Caco-2 (cell line): ENCODE measurements around the gene POLR2H. TPM values are rescaled to one million over a fixed set of nuclear protein-coding genes. Genes with fewer than 3 reads are reported as not detected.

Experiments used
- BruUV-seq: library from RNA; stranded (reverse); fragments of 400-500 nt; replicated peaks from 2 replicates; lab custom pipeline; 2021; lab: Mats Ljungman, UMichigan
- CTCF ChIA-PET: fragments of 300-600 bp; sonication (Branson Sonifier 250); formaldehyde crosslinking; loops from one replicate; lab custom pipeline; 2022; ENCODE audit warnings: antibody characterized with exemption; lab: Charles Lee
- POLR2A ChIA-PET: fragments of 300-600 bp; sonication (Branson Sonifier 250); formaldehyde crosslinking; loops from one replicate; lab custom pipeline; 2022; ENCODE audit warnings: antibody characterized with exemption; lab: Charles Lee
- DNase-seq, 2 experiments: peaks; one replicate each; pipeline versions ENCODE4 v3.0.0 to v3.0.0-alpha.2; 2020 to 2022
- H3K27me3 ChIP-seq: replicated peaks from 2 replicates; pipeline ENCODE4 v1.6.0; 2011; ENCODE audit warnings: low read length; ENCODE audit not compliant: control insufficient read depth, insufficient read depth
- H3K36me3 ChIP-seq: 2 replicates; pipeline ENCODE4 v1.5.1; 2011; ENCODE audit warnings: low read length; ENCODE audit not compliant: control insufficient read depth, insufficient read depth
- H3K4me1 ChIP-seq: fragments of 250-450 bp; sonication (Bioruptor Pico); 2 replicates; pipeline ENCODE4 v1.5.1; 2020; ENCODE audit warnings: mild to moderate bottlenecking
- H3K4me3 ChIP-seq: 2 replicates; pipeline ENCODE4 v1.5.1; 2011; ENCODE audit warnings: low read depth, mild to moderate bottlenecking, control low read depth, low read length
- H3K9me3 ChIP-seq: fragments of 250-450 bp; sonication (Bioruptor Pico); 2 replicates; pipeline ENCODE4 v1.5.1; 2020; ENCODE audit warnings: mild to moderate bottlenecking, moderate library complexity
- H3K27ac Mint-ChIP-seq: one replicate; pipeline ENCODE4 v1.8.0; 2022; ENCODE audit warnings: mixed read lengths; ENCODE audit not compliant: unreplicated experiment
- H3K27me3 Mint-ChIP-seq: one replicate; pipeline ENCODE4 v1.8.0; 2022; ENCODE audit warnings: mixed read lengths; ENCODE audit not compliant: insufficient read depth, unreplicated experiment
- H3K36me3 Mint-ChIP-seq: one replicate; pipeline ENCODE4 v1.8.0; 2022; ENCODE audit warnings: mild to moderate bottlenecking, mixed read lengths; ENCODE audit not compliant: insufficient read depth, unreplicated experiment
- H3K4me1 Mint-ChIP-seq: one replicate; pipeline ENCODE4 v1.8.0; 2022; ENCODE audit warnings: low read depth, mixed read lengths; ENCODE audit not compliant: unreplicated experiment
- H3K4me3 Mint-ChIP-seq: one replicate; pipeline ENCODE4 v1.8.0; 2022; ENCODE audit warnings: mild to moderate bottlenecking, moderate library complexity, mixed read lengths; ENCODE audit not compliant: unreplicated experiment
- H3K9me3 Mint-ChIP-seq: one replicate; pipeline ENCODE4 v1.8.0; 2022; ENCODE audit warnings: mixed read lengths; ENCODE audit not compliant: unreplicated experiment
- intact Hi-C: fragments of 100-400 bp; cut with micrococcal nuclease; formaldehyde crosslinking; loops from one replicate; pipeline ENCODE4 v1.10.0; 2022; ENCODE audit not compliant: unreplicated experiment
- total RNA-seq: library from RNA; stranded (reverse); gene quantifications from 2 replicates; pipeline ENCODE4 v1.2.3, GENCODE V29; 2022
- TF ChIP-seq, protein P1 (sequence below), 2 experiments: fragments of 200-600 bp in 1 of 2; IDR thresholded peaks; 1 replicate in 1 of 2; 2 replicates in 1 of 2; pipeline versions ENCODE4 v1.5.1 to v1.8.0; 2011 to 2022; ENCODE audit warnings: antibody characterized with exemption in 1 of 2, control low read depth in 1 of 2, inconsistent platforms in 1 of 2, low read depth in 1 of 2, low read length in 1 of 2, mild to moderate bottlenecking in 1 of 2, moderate library complexity in 1 of 2; ENCODE audit not compliant: insufficient read depth in 1 of 2, severe bottlenecking in 1 of 2, unreplicated experiment in 1 of 2

POLR2H gene
- total RNA-seq, 1 experiment from 2014 or later = 101 TPM

GRCh38 chr3:184351511-184352148, 9.9 kb upstream of the POLR2H start:
- peaks cover 26% of the 10 kb centered on the region for H3K36me3 Mint-ChIP-seq
- no peaks in the 10 kb centered on the region for H3K27me3 Mint-ChIP-seq
- H3K4me3 Mint-ChIP-seq = no peak overlapping the region
- BruUV-seq = no TSS peak
- no peak overlapping the region for H3K27ac Mint-ChIP-seq
- Histone ChIP-seq H3K4me1 (no peaks in the 10 kb centered on the region), H3K36me3 (peaks cover 1% of the 10 kb centered on the region; the same call in 1 of the 2 replicates), H3K9me3 (no peaks in the 10 kb centered on the region), H3K4me3 (no peak overlapping the region), H3K27me3 (no peaks in the 10 kb centered on the region)
- no peak for DNase-seq
- no peaks in the 10 kb centered on the region for H3K9me3 Mint-ChIP-seq
- no peaks in the 10 kb centered on the region for H3K4me1 Mint-ChIP-seq
- ChIA-PET CTCF (interaction anchor here (1.6 kb wide), 1 partner anchor 10 kb away, joined by 5 read pairs; the partner anchor contains the start of genes CLCN2 and POLR2H), POLR2A (interaction anchor here (0.6 to 1.4 kb wide), 2 partner anchors 11 to 15 kb away, joined by 5 to 7 read pairs; no protein-coding TSS in a partner anchor)
- intact Hi-C loops = no loop called here
- TF ChIP-seq, protein P1, sequence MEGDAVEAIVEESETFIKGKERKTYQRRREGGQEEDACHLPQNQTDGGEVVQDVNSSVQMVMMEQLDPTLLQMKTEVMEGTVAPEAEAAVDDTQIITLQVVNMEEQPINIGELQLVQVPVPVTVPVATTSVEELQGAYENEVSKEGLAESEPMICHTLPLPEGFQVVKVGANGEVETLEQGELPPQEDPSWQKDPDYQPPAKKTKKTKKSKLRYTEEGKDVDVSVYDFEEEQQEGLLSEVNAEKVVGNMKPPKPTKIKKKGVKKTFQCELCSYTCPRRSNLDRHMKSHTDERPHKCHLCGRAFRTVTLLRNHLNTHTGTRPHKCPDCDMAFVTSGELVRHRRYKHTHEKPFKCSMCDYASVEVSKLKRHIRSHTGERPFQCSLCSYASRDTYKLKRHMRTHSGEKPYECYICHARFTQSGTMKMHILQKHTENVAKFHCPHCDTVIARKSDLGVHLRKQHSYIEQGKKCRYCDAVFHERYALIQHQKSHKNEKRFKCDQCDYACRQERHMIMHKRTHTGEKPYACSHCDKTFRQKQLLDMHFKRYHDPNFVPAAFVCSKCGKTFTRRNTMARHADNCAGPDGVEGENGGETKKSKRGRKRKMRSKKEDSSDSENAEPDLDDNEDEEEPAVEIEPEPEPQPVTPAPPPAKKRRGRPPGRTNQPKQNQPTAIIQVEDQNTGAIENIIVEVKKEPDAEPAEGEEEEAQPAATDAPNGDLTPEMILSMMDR (IDR thresholded peaks at IDR 0.05; ENCODE audit: insufficient read depth in 1 of 2, low read depth in 1 of 2, low read length in 1 of 2, severe bottlenecking in 1 of 2, unreplicated experiment in 1 of 2) = no peak

DNA sequence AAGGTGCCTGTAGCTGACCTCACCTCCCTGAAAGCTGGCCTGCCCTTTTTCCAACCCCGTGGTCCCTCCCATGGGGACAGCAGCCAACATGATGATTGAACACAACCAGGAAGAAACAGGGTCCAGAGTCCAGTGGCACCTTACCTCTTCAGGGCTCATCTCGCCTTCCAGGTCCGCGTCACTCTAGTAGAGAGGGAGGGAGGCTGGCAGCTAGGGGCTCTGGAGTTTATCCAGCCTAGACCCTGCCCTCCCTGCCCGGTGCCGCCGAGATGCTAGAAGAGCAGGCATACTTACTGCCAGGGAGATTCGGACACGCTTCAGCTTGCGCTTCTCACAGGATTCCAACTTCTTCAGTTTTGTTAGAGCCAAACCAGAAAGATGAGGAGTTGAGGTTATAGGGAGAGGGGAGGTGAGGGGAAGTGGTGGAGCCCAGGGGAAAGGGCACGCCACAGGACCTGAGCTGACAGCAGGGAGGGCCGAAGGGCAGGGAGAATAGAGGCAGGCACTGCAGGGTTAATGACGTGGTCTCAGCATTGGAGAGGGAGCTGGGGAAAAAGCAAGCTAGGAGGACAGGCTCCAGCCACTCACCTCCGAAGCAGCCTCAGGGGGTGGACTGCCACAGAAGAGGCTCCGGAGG, 9.2 kb upstream of the POLR2H start:
- ChIA-PET CTCF (interaction anchor here (1.6 kb wide), 1 partner anchor 10 kb away, joined by 5 read pairs; the partner anchor contains the start of genes CLCN2 and POLR2H), POLR2A (no interaction called here)
- no peak for DNase-seq
- Mint-ChIP-seq H3K27ac (no peak overlapping the region), H3K4me1 (no peaks in the 10 kb centered on the region), H3K27me3 (no peaks in the 10 kb centered on the region), H3K36me3 (peaks cover 26% of the 10 kb centered on the region), H3K4me3 (no peak overlapping the region), H3K9me3 (no peaks in the 10 kb centered on the region)
- intact Hi-C loops = no loop called here
- Histone ChIP-seq H3K36me3 (peaks cover 1% of the 10 kb centered on the region; the same call in 1 of the 2 replicates), H3K4me1 (no peaks in the 10 kb centered on the region), H3K4me3 (no peak overlapping the region), H3K27me3 (no peaks in the 10 kb centered on the region), H3K9me3 (no peaks in the 10 kb centered on the region)
- TF ChIP-seq, protein P1 (IDR thresholded peaks at IDR 0.05; ENCODE audit: insufficient read depth in 1 of 2, low read depth in 1 of 2, low read length in 1 of 2, severe bottlenecking in 1 of 2, unreplicated experiment in 1 of 2) = no peak
- BruUV-seq = no TSS peak

GRCh38 chr3:184352897-184353545, 8.5 kb upstream of the POLR2H start:
- Mint-ChIP-seq H3K27ac (no peak overlapping the region), H3K36me3 (peaks cover 26% of the 10 kb centered on the region), H3K27me3 (no peaks in the 10 kb centered on the region), H3K4me3 (no peak overlapping the region), H3K4me1 (no peaks in the 10 kb centered on the region), H3K9me3 (no peaks in the 10 kb centered on the region)
- Histone ChIP-seq H3K36me3 (peaks cover 1% of the 10 kb centered on the region; the same call in 1 of the 2 replicates), H3K4me1 (no peaks in the 10 kb centered on the region), H3K9me3 (no peaks in the 10 kb centered on the region), H3K4me3 (no peak overlapping the region), H3K27me3 (no peaks in the 10 kb centered on the region)
- BruUV-seq = no TSS peak
- TF ChIP-seq, protein P1 (IDR thresholded peaks at IDR 0.05; ENCODE audit: insufficient read depth in 1 of 2, low read depth in 1 of 2, low read length in 1 of 2, severe bottlenecking in 1 of 2, unreplicated experiment in 1 of 2) = no peak
- POLR2A ChIA-PET = interaction anchor here (0.5 kb wide), 1 partner anchor 9 kb away, joined by 8 read pairs; no protein-coding TSS in a partner anchor
- no peak for DNase-seq
- CTCF ChIA-PET = no interaction called here
- intact Hi-C loops = no loop called here
